Stimulated activated CD4-positive, alpha-beta T cell treated with anti-CD3 and anti-CD28 coated beads, Interleukin-1b, Interleukin-23, amount 100 ng/mL, for 24 hours (primary cell): ENCODE results near the gene USP25.
A peak's percentile ranks its signal among the peaks of the same experiment; 100 is the strongest.

Experiments used
- DNase-seq, 4 experiments: peaks; one replicate each; pipeline ENCODE4 v3.0.0-alpha.2; 2020; ENCODE audit warnings: low read depth in 4 of 4, low spot score in 1 of 4

USP25 gene

GRCh38 chr21:15729674-15730483 lies at the start of gene USP25:
USP25 (plus strand) TSS chr21:15729982; CDS start chr21:15730394, 412 bp downstream.
- peak; percentile 59 to 80 (median 74) for DNase-seq

- no peak for DNase-seq
Measured at GRCh38 chr21:15682186-15682895, 47.4 kb upstream of the USP25 start.

GRCh38 chr21:15682977-15683376 lies 46.8 kb upstream of the USP25 start:
- DNase-seq: no peak

- DNase-seq: no peak
Measured at GRCh38 chr21:15686506-15686905, 43.3 kb upstream of the USP25 start.

GRCh38 chr21:15687208-15687607 lies 42.6 kb upstream of the USP25 start:
- no peak for DNase-seq

- no peak for DNase-seq
Measured at GRCh38 chr21:15688016-15688415, 41.8 kb upstream of the USP25 start.

GRCh38 chr21:15688809-15689208 lies 41.0 kb upstream of the USP25 start:
- no peak for DNase-seq

- DNase-seq: no peak
Measured at GRCh38 chr21:15692711-15693110, 37.1 kb upstream of the USP25 start.

- no peak for DNase-seq
Measured at GRCh38 chr21:15695241-15695640, 34.5 kb upstream of the USP25 start.

- no peak for DNase-seq
Measured at GRCh38 chr21:15701830-15702229, 28.0 kb upstream of the USP25 start.

- DNase-seq: no peak
Measured at GRCh38 chr21:15703932-15704331, 25.9 kb upstream of the USP25 start.

- no peak for DNase-seq
Measured at GRCh38 chr21:15706696-15707095, 23.1 kb upstream of the USP25 start.

GRCh38 chr21:15713412-15713811 lies 16.4 kb upstream of the USP25 start:
- no peak for DNase-seq

- DNase-seq: no peak
Measured at GRCh38 chr21:15718711-15719110, 11.1 kb upstream of the USP25 start.

- DNase-seq: no peak
Measured at GRCh38 chr21:15719976-15720375, 9.8 kb upstream of the USP25 start.

GRCh38 chr21:15722591-15723324 lies 7.0 kb upstream of the USP25 start:
- DNase-seq: no peak

- DNase-seq: no peak
Measured at GRCh38 chr21:15725949-15726348, 3.8 kb upstream of the USP25 start.

- no peak for DNase-seq
Measured at GRCh38 chr21:15728046-15728445, 1.7 kb upstream of the USP25 start.

GRCh38 chr21:15729346-15729673 lies 472 bp upstream of the USP25 start:
- DNase-seq: no peak

GRCh38 chr21:15730484-15731242 lies 881 bp downstream of the USP25 start:
- no peak for DNase-seq

- DNase-seq: no peak
Measured at GRCh38 chr21:15731243-15731613, 1.4 kb downstream of the USP25 start.
